SU-DHL-6 (cell line): ENCODE results near the gene PTGES3.
A peak's percentile ranks its signal among the peaks of the same experiment; 100 is the strongest.

ENCODE experiments used
- H2AFZ ChIP-seq: fragments of 200-600 bp; sonication (generic); 2 replicates; pipeline ENCODE4 v1.6.1; 2014; ENCODE audit warnings: low read depth, mild to moderate bottlenecking, moderate library complexity, mixed read lengths, antibody characterized with exemption, low read length; ENCODE audit not compliant: severe bottlenecking
- H3F3A ChIP-seq: fragments of 200-600 bp; shearing (Covaris generic); 2 replicates; pipeline ENCODE4 v1.6.0; 2016; ENCODE audit warnings: antibody characterized with exemption, mild to moderate bottlenecking; ENCODE audit not compliant: insufficient read depth
- H3K27ac ChIP-seq: fragments of 200-600 bp; sonication (generic); 2 replicates; pipeline ENCODE4 v1.5.1; 2016; ENCODE audit warnings: low read depth, mild to moderate bottlenecking, low read length, moderate library complexity, mixed read lengths
- H3K27me3 ChIP-seq: fragments of 200-600 bp; sonication (generic), shearing (Covaris generic); 2 replicates; pipeline ENCODE4 v1.6.0; 2014; ENCODE audit warnings: mild to moderate bottlenecking, low read length
- H3K36me3 ChIP-seq: fragments of 200-600 bp; sonication (generic); 2 replicates; pipeline ENCODE4 v1.6.1; 2014; ENCODE audit warnings: mild to moderate bottlenecking, low read length, mixed read lengths
- H3K4me2 ChIP-seq: fragments of 300-600, 200-600 bp; shearing (Covaris generic), sonication (generic); 2 replicates; pipeline ENCODE4 v1.6.0; 2014; ENCODE audit warnings: low read length, low read depth, mild to moderate bottlenecking; ENCODE audit not compliant: poor library complexity, severe bottlenecking
- H3K4me3 ChIP-seq: fragments of 200-600 bp; sonication (generic); 2 replicates; pipeline ENCODE4 v1.5.1; 2014; ENCODE audit warnings: antibody characterized with exemption, low read length, mild to moderate bottlenecking, mixed read lengths; ENCODE audit not compliant: insufficient read depth, poor library complexity, severe bottlenecking
- H3K79me2 ChIP-seq: fragments of 200-600 bp; sonication (generic); 2 replicates; pipeline ENCODE4 v1.6.1; 2014; ENCODE audit warnings: mild to moderate bottlenecking, low read length, moderate library complexity; ENCODE audit not compliant: insufficient read depth
- H3K9ac ChIP-seq: fragments of 200-600 bp; sonication (generic); 2 replicates; pipeline ENCODE4 v1.7.0; 2014; ENCODE audit warnings: mild to moderate bottlenecking, low read length
- H3K9me2 ChIP-seq: fragments of 200-600 bp; sonication (generic); replicated peaks from 2 replicates; pipeline ENCODE4 v1.6.1; 2014; ENCODE audit warnings: low read length; ENCODE audit not compliant: insufficient read depth
- H3K9me3 ChIP-seq: fragments of 200-600 bp; sonication (generic); 2 replicates; pipeline ENCODE4 v1.6.1; 2014; ENCODE audit warnings: low read length, mixed read lengths; ENCODE audit not compliant: insufficient read depth
- H4K20me1 ChIP-seq: fragments of 200-600 bp; sonication (generic); 2 replicates; pipeline ENCODE4 v1.6.1; 2014; ENCODE audit warnings: low read depth, mild to moderate bottlenecking, antibody characterized with exemption, low read length, moderate library complexity, mixed read lengths
- EZH2phosphoT487 ChIP-seq: fragments of 200-600 bp; sonication (generic), shearing (Covaris generic); conservative IDR thresholded peaks from 2 replicates; pipeline ENCODE4 v1.6.1; 2018; ENCODE audit warnings: mild to moderate bottlenecking, antibody characterized with exemption, low read length, moderate library complexity, mixed read lengths
- TF ChIP-seq, protein P1 (sequence below): fragments of 200-600 bp; sonication (generic); IDR thresholded peaks from one replicate; pipeline ENCODE4 v1.5.1; 2017; ENCODE audit warnings: antibody characterized with exemption, mild to moderate bottlenecking, low read length, moderate library complexity; ENCODE audit not compliant: insufficient read depth, poor library complexity, severe bottlenecking

The PTGES3 gene

DNA sequence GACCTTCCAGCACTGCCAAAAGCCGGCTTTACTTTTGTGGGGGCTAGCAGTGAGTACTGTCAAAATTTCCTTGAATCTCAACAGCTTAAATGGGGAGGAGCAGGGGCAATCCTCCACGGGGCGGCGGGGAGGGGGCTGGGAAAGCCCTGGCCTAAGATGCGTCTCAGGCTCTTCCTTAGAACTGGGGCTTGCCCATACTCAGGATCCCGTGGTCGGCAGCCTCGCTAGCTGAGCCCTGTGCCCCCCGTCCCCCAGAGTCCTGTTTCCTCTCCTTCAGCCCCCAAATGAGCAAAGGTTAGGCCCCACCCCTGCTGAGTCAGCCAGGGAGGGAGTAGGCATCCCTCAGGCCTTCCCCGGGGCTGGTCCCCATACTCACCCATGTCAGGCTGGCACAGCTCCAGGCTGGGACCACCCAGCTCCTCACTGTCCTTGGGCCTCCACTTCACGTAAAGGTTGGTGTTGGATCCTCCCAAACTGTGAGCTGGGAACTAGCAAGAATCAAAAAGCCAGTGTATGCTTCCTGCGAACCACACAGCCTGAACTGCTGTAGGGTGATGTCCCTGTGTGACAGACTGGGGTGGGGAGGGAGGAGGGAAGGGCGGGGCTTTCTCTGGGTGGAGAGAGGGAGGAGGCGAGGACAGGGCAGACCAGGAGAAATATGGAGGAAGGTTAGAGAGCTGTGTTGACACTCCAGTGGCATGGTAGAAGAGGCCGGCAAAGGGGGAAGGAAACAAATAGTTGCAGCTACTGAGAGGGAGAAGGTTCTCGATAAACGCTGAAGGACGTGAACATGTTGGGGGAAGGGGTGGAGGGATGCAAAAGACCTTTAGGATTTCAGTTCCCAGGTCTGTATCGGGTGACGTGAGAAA, 52.0 kb downstream of the PTGES3 start:
- H4K20me1 ChIP-seq: no peaks in the 10 kb centered on the region
- H3K4me3 ChIP-seq: peak overlapping the region; percentile 60
- no peaks in the 10 kb centered on the region for H3K9me3 ChIP-seq
- H3K27me3 ChIP-seq: no peaks in the 10 kb centered on the region
- H3K27ac ChIP-seq: peak overlapping the region; percentile 84
- H2AFZ ChIP-seq: peak overlapping the region; percentile 39
- peaks cover 34% of the 10 kb centered on the region for H3F3A ChIP-seq
- H3K4me2 ChIP-seq: peak overlapping the region; percentile 76
- peaks cover 12% of the 10 kb centered on the region; the same call in 1 of the 2 replicates for H3K79me2 ChIP-seq
- peak overlapping the region; percentile 59 for H3K9ac ChIP-seq
- TF ChIP-seq, protein P1, sequence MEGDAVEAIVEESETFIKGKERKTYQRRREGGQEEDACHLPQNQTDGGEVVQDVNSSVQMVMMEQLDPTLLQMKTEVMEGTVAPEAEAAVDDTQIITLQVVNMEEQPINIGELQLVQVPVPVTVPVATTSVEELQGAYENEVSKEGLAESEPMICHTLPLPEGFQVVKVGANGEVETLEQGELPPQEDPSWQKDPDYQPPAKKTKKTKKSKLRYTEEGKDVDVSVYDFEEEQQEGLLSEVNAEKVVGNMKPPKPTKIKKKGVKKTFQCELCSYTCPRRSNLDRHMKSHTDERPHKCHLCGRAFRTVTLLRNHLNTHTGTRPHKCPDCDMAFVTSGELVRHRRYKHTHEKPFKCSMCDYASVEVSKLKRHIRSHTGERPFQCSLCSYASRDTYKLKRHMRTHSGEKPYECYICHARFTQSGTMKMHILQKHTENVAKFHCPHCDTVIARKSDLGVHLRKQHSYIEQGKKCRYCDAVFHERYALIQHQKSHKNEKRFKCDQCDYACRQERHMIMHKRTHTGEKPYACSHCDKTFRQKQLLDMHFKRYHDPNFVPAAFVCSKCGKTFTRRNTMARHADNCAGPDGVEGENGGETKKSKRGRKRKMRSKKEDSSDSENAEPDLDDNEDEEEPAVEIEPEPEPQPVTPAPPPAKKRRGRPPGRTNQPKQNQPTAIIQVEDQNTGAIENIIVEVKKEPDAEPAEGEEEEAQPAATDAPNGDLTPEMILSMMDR: no peak
- TF ChIP-seq EZH2phosphoT487: no peak
- no peaks in the 10 kb centered on the region for H3K9me2 ChIP-seq
- H3K36me3 ChIP-seq: peaks cover 19% of the 10 kb centered on the region

DNA sequence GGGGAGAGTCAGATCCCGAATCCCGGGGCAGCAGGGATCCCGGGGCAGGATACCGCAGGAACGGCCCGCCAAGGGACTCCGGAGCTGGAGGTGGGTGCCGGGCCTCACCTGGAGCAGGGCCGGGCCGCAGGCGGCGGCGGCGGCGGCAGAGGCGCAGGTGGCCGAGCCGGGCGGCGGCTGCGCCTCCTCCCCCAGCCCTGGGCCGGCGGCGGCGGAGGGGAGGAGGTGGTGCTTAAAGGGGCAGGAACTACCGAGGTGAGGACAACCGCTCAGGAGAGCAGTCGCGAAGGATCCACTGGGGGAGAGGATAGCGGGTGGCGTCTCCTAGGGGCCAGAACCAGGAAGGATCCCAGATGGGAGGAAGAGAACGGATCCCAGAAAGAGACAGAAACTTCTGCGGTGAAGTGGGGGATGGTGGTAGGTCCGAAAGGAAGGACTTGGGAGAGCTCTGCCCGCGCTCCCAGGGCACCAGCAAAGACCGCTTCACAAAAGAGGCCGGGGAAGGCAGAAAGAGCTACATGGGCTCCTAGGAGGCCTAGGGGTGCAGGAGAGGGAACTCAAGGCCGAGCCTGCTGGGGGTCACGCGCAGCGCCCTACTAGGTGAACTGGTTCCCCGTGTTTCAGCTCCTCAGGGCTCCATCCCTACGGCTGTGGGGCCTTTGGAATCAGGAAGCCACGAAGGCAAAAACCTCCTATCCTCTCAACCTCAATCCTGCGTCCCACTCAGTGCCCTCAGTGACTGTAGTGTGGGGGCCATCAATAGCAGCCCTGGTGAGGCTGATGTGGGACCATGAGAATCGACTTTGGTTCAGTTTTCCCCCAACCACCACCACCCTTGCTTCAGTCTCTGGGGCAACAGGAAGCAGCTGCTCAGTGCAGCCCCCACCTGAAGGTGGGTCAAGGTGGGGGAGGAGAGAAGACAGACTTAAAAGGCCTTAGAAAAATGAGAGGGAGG, 53.0 kb downstream of the PTGES3 start:
- H3K9me3 ChIP-seq: no peaks in the 10 kb centered on the region
- H4K20me1 ChIP-seq: no peaks in the 10 kb centered on the region
- no peak for TF ChIP-seq EZH2phosphoT487
- TF ChIP-seq, protein P1: no peak
- H3K4me3 ChIP-seq: peak overlapping the region; percentile 60
- no peaks in the 10 kb centered on the region for H3K27me3 ChIP-seq
- peak overlapping the region; percentile 59 for H3K9ac ChIP-seq
- H3K36me3 ChIP-seq: peaks cover 16% of the 10 kb centered on the region
- H2AFZ ChIP-seq: peak overlapping the region; percentile 39
- H3K9me2 ChIP-seq: no peaks in the 10 kb centered on the region
- H3K79me2 ChIP-seq: peaks cover 12% of the 10 kb centered on the region; the same call in 1 of the 2 replicates
- H3F3A ChIP-seq: peaks cover 34% of the 10 kb centered on the region
- H3K27ac ChIP-seq: peak overlapping the region; percentile 84
- H3K4me2 ChIP-seq: peak overlapping the region; percentile 76

DNA sequence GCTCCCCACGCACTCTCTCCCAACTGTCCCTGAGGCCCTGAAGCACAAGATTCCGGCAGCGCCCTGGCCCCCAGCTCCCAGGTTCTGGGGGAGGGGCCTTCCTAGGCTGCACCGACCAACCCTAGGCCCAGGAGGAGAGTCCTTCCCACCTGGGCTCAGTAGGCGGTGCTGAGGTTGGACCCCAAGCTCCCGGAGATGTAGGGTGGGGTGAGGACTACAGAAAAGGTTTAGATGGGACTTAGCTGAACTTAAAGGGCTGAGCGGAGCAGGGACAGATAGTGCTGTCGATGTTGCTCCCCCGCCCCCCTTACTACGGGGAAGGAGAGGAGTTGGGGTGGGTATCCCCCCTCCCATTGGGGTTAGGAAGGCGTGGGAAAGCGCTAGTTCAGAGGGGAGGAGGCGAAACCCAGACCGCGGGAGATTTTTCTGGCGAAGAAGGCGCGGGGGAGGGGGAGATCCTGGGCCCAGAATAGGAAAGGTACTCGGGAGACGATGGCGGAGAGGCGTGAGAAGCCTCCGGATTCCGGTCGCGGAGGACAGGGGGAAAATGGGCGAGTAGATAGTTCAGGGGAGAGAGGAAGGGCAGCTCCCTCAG, 53.7 kb downstream of the PTGES3 start:
- Histone ChIP-seq H3K27me3 (no peaks in the 10 kb centered on the region), H3K4me3 (peak overlapping the region; percentile 60), H3K9me2 (no peaks in the 10 kb centered on the region), H3K27ac (no peak overlapping the region), H2AFZ (no peak overlapping the region), H3F3A (peaks cover 32% of the 10 kb centered on the region), H3K36me3 (peaks cover 14% of the 10 kb centered on the region), H3K9ac (peak overlapping the region; percentile 59), H3K9me3 (no peaks in the 10 kb centered on the region), H3K79me2 (peaks cover 19% of the 10 kb centered on the region), H3K4me2 (peak overlapping the region; percentile 76), H4K20me1 (no peaks in the 10 kb centered on the region)
- TF ChIP-seq, protein P1: no peak
- no peak for TF ChIP-seq EZH2phosphoT487
